ENCODE results near the gene CNN2.
A peak's percentile ranks its signal among the peaks of the same experiment; 100 is the strongest.

The CNN2 gene

DNA sequence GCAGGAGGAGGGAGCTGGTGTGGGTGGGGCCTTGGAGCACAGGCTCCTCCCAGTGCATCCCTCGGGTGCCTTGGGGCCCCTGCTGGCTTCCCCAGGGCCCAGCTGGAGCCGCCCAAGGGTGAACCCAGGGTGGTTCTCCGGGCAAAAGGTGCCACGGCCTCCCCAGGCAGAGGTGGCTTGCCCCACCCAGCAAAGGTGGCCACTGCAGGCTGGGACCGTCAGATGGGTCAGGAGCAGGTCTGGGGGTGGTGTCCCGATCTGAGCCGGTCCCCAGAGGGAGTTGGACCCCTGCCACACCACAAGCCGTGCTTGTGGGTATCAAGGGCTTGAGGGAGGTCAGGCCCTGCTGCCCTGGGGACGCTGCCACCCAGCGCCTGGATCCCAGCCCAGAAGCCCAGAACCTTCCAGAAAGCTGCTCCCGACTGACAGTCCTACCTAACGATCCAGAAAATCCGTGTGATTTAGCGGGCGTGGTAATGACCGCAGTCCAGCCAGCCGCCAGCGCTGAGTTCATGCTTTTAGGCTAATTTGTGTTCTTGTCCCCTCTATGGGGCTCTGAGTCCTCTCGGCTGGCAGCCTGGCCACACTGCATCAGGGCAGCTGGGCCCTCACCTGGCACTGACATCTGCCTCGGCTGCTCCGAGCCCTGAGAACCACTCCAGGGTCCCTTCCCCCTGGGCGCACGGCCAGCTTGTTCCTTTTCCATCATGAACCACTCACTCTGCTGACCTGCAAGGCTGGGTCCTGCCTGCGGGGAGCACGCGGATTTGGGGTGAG lies 31.2 kb upstream of the CNN2 start:
- DNase-seq: peak in 5 of 56 donors; percentile 13 to 46 (median 20)

GRCh38 chr19:996051-996838 lies 30.2 kb upstream of the CNN2 start:
- DNase-seq: peak in 1 of 56 donors; percentile 22

DNA sequence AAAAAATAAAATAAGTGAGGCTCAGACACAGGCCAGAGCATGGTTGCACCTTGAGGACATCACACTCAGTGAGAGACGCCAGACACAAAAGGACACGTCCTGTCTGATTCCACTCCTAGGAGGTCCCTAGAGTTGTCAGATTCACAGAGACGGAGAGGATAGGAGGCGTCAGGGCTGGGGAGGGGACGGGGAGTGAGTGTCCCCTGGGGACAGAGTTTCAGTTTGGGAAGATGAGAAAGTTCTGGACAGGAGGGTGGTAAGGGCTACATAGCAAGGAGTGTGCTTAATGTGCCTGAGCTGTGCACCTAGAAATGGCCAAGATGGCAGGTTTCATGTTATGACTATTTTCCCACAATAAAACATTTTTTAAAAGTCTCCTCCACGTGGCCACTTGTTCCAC lies 28.3 kb upstream of the CNN2 start:
- DNase-seq: no peak

- DNase-seq: no peak
These were observed 27.1 kb upstream of the CNN2 start for GRCh38 chr19:999379-999719.

GRCh38 chr19:1000095-1000494 lies 26.3 kb upstream of the CNN2 start, which contains the start of gene GRIN3B:
TSS of gene GRIN3B (plus strand) at chr19:1000419. CDS start at chr19:1000438, 19 bp downstream.
- DNase-seq: peak in 2 of 56 donors; percentile 6 to 17

DNA sequence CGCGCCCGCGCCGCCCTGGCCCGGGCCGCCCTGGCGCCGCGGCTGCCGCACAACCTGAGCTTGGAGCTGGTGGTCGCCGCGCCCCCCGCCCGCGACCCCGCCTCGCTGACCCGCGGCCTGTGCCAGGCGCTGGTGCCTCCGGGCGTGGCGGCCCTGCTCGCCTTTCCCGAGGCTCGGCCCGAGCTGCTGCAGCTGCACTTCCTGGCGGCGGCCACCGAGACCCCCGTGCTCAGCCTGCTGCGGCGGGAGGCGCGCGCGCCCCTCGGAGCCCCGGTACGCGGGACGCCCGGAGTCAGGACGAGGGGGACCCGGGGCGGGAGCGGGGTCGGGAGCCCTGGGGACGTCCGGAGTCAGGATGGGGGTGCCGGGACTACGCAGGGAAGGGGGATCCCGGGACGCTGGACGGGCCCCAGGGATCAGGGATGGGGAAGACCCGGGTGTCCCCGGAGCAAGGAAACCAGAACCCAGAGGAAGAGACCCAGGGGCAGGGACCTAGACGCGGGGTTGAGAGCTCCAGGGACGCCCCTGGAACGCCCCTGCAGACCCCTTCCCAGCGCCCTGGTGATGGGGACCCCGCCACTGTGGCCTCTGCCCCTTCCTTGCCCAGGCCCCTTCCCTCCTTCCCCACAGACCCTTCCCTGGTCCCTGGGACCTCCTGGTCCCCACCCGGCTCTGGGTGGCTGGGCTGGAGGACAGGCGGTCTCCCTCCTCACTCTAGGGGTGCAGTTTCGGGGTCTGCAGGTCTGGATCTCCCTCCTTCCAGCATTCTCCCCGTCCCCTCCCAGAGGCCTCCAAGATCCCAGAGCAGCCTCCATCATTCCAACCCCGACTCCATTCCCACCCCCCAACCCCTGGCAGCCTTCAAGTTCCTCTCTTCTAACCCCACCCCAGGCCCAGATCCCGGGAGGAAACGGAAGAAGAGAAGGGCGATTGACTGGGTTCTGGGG lies 25.5 kb upstream of the CNN2 start:
- no peak for DNase-seq

DNA sequence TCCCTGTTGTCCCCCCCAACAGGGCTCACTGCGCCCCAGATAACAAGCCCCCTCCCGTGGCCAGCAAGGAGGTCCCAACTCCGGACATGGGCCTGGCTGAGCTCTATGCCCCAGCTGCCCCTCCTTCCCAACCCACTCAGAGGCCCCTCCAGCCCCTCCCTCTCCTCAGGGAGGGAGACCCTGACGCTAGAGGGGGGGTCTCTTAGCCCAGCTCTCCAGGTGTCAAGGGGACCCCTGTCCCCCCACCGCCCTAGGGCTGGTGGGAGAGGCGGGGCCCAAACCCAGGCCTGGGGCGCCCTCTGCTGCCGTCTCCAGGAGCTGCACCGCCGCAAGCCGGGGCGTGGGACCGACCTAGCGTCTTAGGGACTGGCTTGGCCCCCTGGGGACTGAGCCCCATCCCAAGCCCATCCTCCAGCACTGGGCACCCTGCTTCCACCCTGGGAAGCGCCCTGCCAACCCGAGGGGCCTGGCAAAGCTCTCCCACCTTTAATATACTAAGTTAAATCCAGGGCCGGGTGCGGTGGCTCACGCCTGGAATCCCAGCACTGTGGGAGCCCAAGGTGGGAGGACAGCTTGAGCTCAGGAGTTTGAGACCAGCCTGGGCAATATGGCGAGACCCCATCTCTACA lies 24.8 kb upstream of the CNN2 start:
- DNase-seq: peak in 16 of 56 donors; percentile 1 to 51 (median 11)

DNA sequence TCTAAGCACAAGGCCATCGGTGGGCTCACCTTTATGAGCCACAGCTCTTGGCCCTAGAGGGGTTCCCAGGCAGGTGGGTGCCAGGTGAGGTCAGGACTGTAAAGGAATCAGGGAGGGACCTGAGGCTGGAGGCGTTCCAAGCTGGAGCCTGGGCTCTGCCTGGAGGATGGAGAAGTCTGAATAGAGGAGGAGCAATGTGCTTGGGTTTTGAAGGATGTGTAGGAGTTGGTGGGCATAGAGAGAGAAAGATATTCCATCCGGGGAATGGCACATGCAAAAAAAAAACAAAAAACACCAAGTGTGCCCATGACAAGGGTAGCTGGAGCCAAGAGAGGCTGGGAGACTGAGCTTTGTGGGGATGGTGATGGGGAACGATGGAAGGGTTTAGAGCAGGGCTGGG lies 23.8 kb upstream of the CNN2 start:
- no peak for DNase-seq

DNA sequence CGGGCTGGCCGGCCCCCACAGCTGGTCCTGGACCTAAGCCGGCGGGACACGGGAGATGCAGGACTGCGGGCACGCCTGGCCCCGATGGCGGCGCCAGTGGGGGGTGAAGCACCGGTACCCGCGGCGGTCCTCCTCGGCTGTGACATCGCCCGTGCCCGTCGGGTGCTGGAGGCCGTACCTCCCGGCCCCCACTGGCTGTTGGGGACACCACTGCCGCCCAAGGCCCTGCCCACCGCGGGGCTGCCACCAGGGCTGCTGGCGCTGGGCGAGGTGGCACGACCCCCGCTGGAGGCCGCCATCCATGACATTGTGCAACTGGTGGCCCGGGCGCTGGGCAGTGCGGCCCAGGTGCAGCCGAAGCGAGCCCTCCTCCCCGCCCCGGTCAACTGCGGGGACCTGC lies 23.1 kb upstream of the CNN2 start:
- no peak for DNase-seq

GRCh38 chr19:1004204-1004802 lies 22.1 kb upstream of the CNN2 start:
- no peak for DNase-seq

- DNase-seq: no peak
These were observed 21.4 kb upstream of the CNN2 start for GRCh38 chr19:1004803-1005664.

- no peak for DNase-seq
These were observed 19.6 kb upstream of the CNN2 start for GRCh38 chr19:1006711-1007398.

GRCh38 chr19:1007399-1008251 lies 18.8 kb upstream of the CNN2 start:
- DNase-seq: no peak

DNA sequence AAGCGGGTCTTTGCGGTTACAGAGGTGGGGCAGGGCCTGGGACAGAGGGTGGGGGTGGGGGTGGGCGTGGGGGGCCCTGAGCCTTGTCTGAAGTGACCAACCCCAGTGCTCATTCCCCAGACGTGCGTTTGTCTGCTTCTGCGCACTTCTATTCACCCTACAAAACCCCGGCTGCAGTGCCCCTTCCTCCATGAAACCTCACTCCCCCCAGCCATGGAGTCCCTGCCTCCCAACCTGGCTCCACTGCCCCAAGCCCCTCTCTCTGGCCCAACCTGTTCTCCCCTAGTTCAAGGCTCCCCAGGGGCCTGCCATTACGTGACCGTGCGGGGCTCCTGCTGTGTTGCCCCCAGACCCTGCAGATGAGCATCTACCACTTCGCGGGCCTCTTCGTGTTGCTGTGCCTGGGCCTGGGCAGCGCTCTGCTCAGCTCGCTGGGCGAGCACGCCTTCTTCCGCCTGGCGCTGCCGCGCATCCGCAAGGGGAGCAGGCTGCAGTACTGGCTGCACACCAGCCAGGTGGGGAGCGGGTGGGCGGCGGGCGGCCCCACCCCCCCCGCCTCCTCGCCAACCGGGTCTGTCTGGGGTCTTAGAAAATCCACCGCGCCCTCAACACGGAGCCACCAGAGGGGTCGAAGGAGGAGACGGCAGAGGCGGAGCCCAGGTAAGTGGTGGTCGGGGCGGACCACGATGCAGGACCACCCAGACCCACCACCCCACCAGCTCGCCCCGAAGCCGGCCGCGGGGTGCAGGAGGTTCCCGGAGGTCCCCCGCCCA lies 18.0 kb upstream of the CNN2 start:
- no peak for DNase-seq

- peak in 1 of 56 donors; percentile 13 for DNase-seq
These were observed 17.1 kb upstream of the CNN2 start for GRCh38 chr19:1009041-1009980.

DNA sequence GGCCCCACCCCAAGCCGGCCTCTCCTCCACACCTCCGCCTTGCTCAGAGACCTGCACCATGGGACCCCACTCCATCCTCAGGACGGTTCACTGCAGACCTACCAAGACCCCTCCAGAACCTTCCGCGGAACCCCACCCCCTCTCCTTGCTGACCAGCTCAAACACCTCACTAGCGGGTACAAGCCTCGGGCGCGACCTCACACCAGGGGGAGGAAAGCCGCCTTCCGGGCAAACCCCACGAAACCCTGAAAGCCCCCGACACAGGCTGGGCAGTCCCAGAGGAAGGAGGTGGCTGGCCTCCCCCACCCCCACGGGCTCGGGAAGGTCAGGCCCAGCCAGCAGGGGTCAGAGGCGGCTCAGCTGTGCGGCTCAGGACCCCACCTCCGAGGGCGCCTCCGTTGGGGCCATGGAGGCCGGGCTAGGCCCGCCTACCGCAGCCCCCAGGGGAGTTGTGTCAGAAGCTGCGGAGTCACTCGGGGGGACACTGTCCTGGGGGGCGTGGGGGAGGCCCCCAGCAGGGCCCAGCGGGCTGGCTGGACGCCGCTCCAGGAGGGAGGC lies 16.3 kb upstream of the CNN2 start:
- DNase-seq: no peak

Measured in amygdala (tissue), 56 donors.